Esophagus muscularis mucosa (tissue), 4 donors: ENCODE data around the gene EIF3C. TPM values are rescaled to one million over a fixed set of nuclear protein-coding genes. Genes with fewer than 3 reads are reported as not detected.
"Not testable (repeated sequence)": the region's sequence is repeated elsewhere in the genome, so short reads cannot be mapped to it uniquely, and the experiment has no call there.

Experiments used
- DNase-seq: peaks from one replicate; pipeline ENCODE4 v3.0.0-alpha.2; 2017; ENCODE audit errors: extremely low spot score
- H3K27ac ChIP-seq, 4 donors: fragments of 200-600 bp; sonication (generic); replicated peaks in 1 of 4; 1 replicate in 3 of 4; 2 replicates in 1 of 4; pipeline ENCODE4 v1.5.1; 2016 to 2019; ENCODE audit warnings: mild to moderate bottlenecking in 1 of 4
- H3K27me3 ChIP-seq, 4 donors: fragments of 200-600 bp; sonication (generic); one replicate each; pipeline versions ENCODE4 v1.5.1 to v1.6.0; 2016 to 2019
- H3K36me3 ChIP-seq, 4 donors: fragments of 200-600 bp; sonication (generic); one replicate each; pipeline ENCODE4 v1.5.1; 2016 to 2019
- H3K4me1 ChIP-seq, 4 donors: fragments of 200-600 bp; sonication (generic); one replicate each; pipeline ENCODE4 v1.5.1; 2016 to 2019
- H3K4me3 ChIP-seq, 4 donors: fragments of 200-600 bp; sonication (generic); 1 replicate in 2 of 4; 2 replicates in 2 of 4; pipeline ENCODE4 v1.5.1; 2016 to 2019; ENCODE audit warnings: mild to moderate bottlenecking in 4 of 4, moderate library complexity in 1 of 4
- H3K9me3 ChIP-seq, 4 donors: fragments of 200-600 bp; sonication (generic); 1 replicate in 3 of 4; 2 replicates in 1 of 4; pipeline ENCODE4 v1.5.1; 2016 to 2019
- CTCF ChIP-seq, 3 experiments: fragments of 200-600 bp in 2 of 3; fragments of 450-650 bp in 1 of 3; sonication (generic) in 2 of 3; IDR thresholded peaks; one replicate each; pipeline ENCODE4 v1.5.1; 2017 to 2019; ENCODE audit warnings: antibody characterized with exemption in 3 of 3, mild to moderate bottlenecking in 2 of 3, moderate library complexity in 1 of 3
- WGBS: methylation state at CpG from one replicate; pipeline ENCODE4 v1.1.5; 2018; 5-methylcytosine and 5-hydroxymethylcytosine counted together
- intact Hi-C: fragments of 100-400 bp; cut with DNase I; formaldehyde crosslinking; loops from one replicate; pipeline ENCODE4 v1.15.1; 2023
- total RNA-seq, 4 donors: library from RNA; depleted of rRNA; stranded (reverse); fragments of >200 nt; gene quantifications; one replicate each; pipeline versions ENCODE4 v1.1.0 to v1.2.1, GENCODE V29; 2016

Gene EIF3C
- total RNA-seq, 4 donors from 2014 or later = 84.7 to 422 (median 203) TPM

- H3K4me3 ChIP-seq, H3K27me3 ChIP-seq, H3K27ac ChIP-seq, H3K36me3 ChIP-seq, DNase-seq, H3K4me1 ChIP-seq, H3K9me3 ChIP-seq, intact Hi-C loops: not testable (repeated sequence)
- 84% methylated on average over 14 of the region's 15 CpGs for WGBS
Observed at GRCh38 chr16:28722852-28723650, 11.8 kb downstream of the EIF3C start.

- H3K27me3 ChIP-seq, DNase-seq, H3K9me3 ChIP-seq, H3K4me1 ChIP-seq, H3K4me3 ChIP-seq, intact Hi-C loops, H3K27ac ChIP-seq: not testable (repeated sequence)
- WGBS = no CpG with 5 or more reads among the region's 5 CpGs
- peaks cover 0 to 10% (median 0%) of the 10 kb centered on the region in 4 donors for H3K36me3 ChIP-seq
Observed at GRCh38 chr16:28731253-28731652, 20.0 kb downstream of the EIF3C start.

GRCh38 chr16:28732455-28733124 lies 21.3 kb downstream of the EIF3C start:
- H3K36me3 ChIP-seq = peaks cover 0 to 10% (median under 1%) of the 10 kb centered on the region in 4 donors
- H3K9me3 ChIP-seq, intact Hi-C loops, H3K27ac ChIP-seq, DNase-seq, H3K4me1 ChIP-seq, H3K4me3 ChIP-seq, H3K27me3 ChIP-seq: not testable (repeated sequence)
- no CpG with 5 or more reads among the region's 9 CpGs for WGBS

DNA sequence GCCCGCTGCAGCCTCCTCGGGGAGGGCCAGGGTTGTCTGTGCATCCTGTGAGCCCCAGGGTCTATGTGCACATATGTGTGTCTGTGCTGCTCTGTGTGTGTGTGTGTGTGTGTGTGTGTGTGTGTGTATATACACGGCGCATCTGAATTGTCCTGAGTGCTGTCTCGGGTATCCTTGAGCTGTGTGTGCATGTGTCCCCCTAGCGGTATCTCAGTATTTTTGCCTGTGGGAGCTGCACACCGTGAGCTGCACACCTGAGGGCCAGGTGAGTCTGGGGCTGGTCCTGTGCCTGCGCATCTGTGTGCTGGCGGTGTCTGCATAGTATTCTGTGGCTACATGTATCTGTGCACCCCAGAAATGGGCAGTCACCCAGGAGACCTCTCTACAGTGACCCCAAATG lies 28.5 kb downstream of the EIF3C start:
- H3K27ac ChIP-seq, H3K36me3 ChIP-seq, H3K27me3 ChIP-seq, H3K9me3 ChIP-seq, intact Hi-C loops, DNase-seq, H3K4me3 ChIP-seq, H3K4me1 ChIP-seq: not testable (repeated sequence)
- WGBS = no CpG with 5 or more reads among the region's 9 CpGs

DNA sequence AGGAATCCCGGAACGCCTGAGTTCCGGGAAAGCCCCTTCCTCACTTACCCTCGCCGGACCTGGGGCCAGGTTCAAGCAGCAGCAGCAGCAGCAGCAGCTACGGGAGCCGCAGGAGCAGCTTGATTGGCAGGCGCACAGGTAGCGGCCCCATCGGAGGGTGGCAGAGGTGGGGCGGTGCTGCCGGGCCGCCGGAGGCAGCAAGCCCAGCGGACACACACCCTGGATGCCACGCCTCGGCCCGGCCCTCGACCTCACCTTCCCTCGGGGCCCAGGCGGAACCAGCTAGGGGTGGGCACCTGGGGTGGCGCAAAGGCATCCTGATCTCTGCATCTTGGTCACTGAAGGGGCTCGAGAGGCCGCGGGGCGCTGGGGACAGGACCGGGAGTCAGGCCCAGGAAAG lies 29.4 kb downstream of the EIF3C start:
- H3K4me1 ChIP-seq, H3K27ac ChIP-seq, H3K4me3 ChIP-seq, intact Hi-C loops, DNase-seq, H3K27me3 ChIP-seq, H3K36me3 ChIP-seq, H3K9me3 ChIP-seq: not testable (repeated sequence)
- WGBS = no CpG with 5 or more reads among the region's 27 CpGs

DNA sequence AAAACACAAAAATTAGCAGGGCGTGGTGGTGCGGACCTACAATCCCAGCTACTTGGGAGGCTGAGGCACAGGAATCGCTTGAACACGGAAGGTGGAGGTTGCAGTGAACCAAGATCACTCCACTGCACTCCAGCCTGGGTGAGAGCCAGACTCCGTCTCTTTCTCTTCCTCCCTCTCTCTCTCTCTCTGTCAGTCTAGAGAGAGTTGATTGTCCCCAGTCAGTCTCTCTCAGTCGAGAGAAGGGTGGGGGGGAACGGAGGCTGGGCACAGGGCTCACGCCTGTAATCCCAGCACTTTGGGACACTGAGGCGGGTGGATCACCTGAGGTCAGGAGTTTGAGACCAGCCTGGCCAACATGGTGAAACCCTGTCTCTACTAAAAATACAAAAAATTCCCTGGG lies 30.0 kb downstream of the EIF3C start:
- H3K4me3 ChIP-seq, intact Hi-C loops, H3K9me3 ChIP-seq, H3K4me1 ChIP-seq, H3K27ac ChIP-seq, H3K36me3 ChIP-seq, H3K27me3 ChIP-seq: not testable (repeated sequence)
- WGBS = no CpG with 5 or more reads among the region's 9 CpGs
- peak; percentile 3 for DNase-seq

DNA sequence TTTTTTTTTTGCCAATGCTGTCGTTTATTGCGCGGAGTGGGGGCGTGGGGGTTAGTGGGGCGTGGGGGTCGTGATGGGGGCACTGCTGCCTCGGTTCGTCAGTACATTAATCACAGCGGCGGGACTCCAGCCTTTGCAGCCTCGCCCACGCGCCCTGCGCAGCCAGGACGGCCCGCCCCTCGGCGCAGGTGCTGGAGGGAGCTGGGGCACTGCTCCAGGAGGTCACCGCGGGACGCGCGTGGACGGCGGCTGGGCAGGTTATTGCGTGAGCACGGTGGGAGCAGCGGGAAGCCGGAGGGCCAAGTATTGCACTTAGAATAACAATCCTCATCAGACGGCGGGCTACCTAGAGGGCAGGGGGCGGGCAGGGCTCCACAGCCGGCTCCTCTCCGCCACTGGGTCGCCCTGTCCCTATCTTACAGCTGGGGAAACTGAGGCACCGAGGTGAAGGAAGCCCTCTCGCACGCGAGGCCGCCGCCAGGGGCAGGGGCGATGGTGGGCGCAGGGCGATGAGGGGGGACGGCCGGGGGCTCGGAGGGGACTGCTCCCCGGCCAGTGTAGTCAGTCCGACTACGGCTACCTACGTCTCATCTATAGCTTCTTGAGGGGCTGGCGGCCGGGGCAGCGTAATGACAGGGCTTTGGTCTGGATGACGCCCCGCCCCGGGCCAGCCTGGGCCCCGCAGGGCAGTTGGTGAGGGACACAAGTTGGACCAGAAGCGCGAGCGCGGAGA lies 35.5 kb downstream of the EIF3C start:
- DNase-seq = peak; percentile 37
- 26% methylated on average over 11 of the region's 62 CpGs for WGBS
- H3K27me3 ChIP-seq, intact Hi-C loops, H3K9me3 ChIP-seq, H3K27ac ChIP-seq, H3K4me1 ChIP-seq, H3K36me3 ChIP-seq, H3K4me3 ChIP-seq: not testable (repeated sequence)

GRCh38 chr16:28749997-28750465 lies 38.8 kb downstream of the EIF3C start:
- DNase-seq, H3K9me3 ChIP-seq, H3K27me3 ChIP-seq, intact Hi-C loops, H3K4me1 ChIP-seq, H3K36me3 ChIP-seq: not testable (repeated sequence)
- H3K27ac ChIP-seq = peak overlapping the region in 1 of 4 donors; percentile 43
- peak in 2 of 3 experiments; percentile 14 to 30 for TF ChIP-seq CTCF (IDR thresholded peaks at IDR 0.05)
- peak overlapping the region in 3 of 4 donors; percentile 24 to 45 (median 41) for H3K4me3 ChIP-seq
- WGBS = 15% methylated on average over 23 of the region's 33 CpGs

GRCh38 chr16:28750469-28751067 lies 39.3 kb downstream of the EIF3C start:
- H3K4me3 ChIP-seq = peak overlapping the region in 2 of 4 donors; percentile 24 to 45
- H3K9me3 ChIP-seq, intact Hi-C loops: not testable (repeated sequence)

DNA sequence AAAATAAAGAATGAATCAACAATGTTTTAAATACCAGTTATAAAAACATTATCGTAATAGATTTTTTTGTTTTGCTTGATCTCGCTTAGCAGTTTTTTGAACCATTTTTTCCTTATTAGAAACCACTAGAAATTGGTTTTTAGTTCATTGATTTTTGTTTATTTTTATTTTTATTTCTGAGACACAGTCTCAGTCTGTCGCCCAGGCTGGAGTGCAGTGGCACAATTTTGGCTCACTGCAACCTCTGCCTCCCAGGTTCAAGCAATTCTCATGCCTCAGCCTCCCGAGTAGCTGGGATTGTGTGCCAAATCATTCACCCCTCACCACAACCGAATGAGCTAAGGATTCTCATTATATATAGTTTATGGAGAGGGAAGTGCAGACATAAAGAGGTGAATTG lies 40.2 kb downstream of the EIF3C start, which contains the start of gene NPIPB9:
Gene NPIPB9, plus strand, starts transcription at position 301 of the 400 bp plus-strand sequence.
- H3K36me3 ChIP-seq, H3K4me1 ChIP-seq, DNase-seq, H3K4me3 ChIP-seq, H3K27ac ChIP-seq, H3K9me3 ChIP-seq, H3K27me3 ChIP-seq, intact Hi-C loops: not testable (repeated sequence)
- no CpG with 5 or more reads among the region's 5 CpGs for WGBS

More at GRCh38 chr16:28750469-28751067, 39.3 kb downstream of the EIF3C start:
- not testable (repeated sequence) for H3K4me1 ChIP-seq, H3K27ac ChIP-seq, DNase-seq, H3K27me3 ChIP-seq, H3K36me3 ChIP-seq
- WGBS = no CpG with 5 or more reads among the region's 48 CpGs

- H3K4me1 ChIP-seq, H3K9me3 ChIP-seq, H3K36me3 ChIP-seq, H3K4me3 ChIP-seq, intact Hi-C loops, H3K27ac ChIP-seq, DNase-seq, H3K27me3 ChIP-seq: not testable (repeated sequence)
- no CpG with 5 or more reads among the region's 6 CpGs for WGBS
Observed at GRCh38 chr16:28781697-28782096, 70.4 kb downstream of the EIF3C start.
